CD4-positive, alpha-beta T cell treated with Interleukin-10 for 1 hour (primary cell): ENCODE data around the gene RPS16.

Source experiments
- DNase-seq: peaks from one replicate; pipeline ENCODE4 v3.0.0-alpha.2; 2020

Gene RPS16

GRCh38 chr19:39384839-39385568 is 50.7 kb downstream of the RPS16 start:
- DNase-seq = no peak
